HEK293 (cell line): Measurements from ENCODE around the gene GPR132.
"Not testable (repeated sequence)": the region's sequence is repeated elsewhere in the genome, so short reads cannot be mapped to it uniquely, and the experiment has no call there.

ENCODE experiments used
- PRDM6 ChIP-seq: fragments of 450-650 bp; formaldehyde crosslinking; IDR thresholded peaks from 2 replicates; pipeline ENCODE4 v1.5.1; 2017; ENCODE audit warnings: missing biosample characterization, missing genetic modification characterization
- SP3 ChIP-seq: fragments of 450-650 bp; formaldehyde crosslinking; IDR thresholded peaks from 2 replicates; pipeline ENCODE4 v1.5.1; 2016; ENCODE audit warnings: missing biosample characterization, missing genetic modification characterization
- ZEB2 ChIP-seq: fragments of 450-650 bp; formaldehyde crosslinking; IDR thresholded peaks from 2 replicates; pipeline ENCODE4 v1.5.1; 2016; ENCODE audit warnings: missing biosample characterization, missing genetic modification characterization
- ZNF18 ChIP-seq: fragments of 450-650 bp; formaldehyde crosslinking; IDR thresholded peaks from 2 replicates; pipeline ENCODE4 v1.5.1; 2016; ENCODE audit warnings: missing biosample characterization, missing genetic modification characterization
- ZNF398 ChIP-seq: fragments of 450-650 bp; formaldehyde crosslinking; IDR thresholded peaks from 2 replicates; pipeline ENCODE4 v1.5.1; 2017; ENCODE audit warnings: missing biosample characterization, missing genetic modification characterization

GRCh38 chr14:105109243-105109642, 44.0 kb upstream of the GPR132 start:
- not testable (repeated sequence) for TF ChIP-seq ZEB2, ZNF398, ZNF18, PRDM6, SP3 (tag by site-specific recombination)
